T-helper 17 cell (primary cell): Measurements from ENCODE around the gene MRPL17. TPM values are rescaled to one million over a fixed set of nuclear protein-coding genes. Genes with fewer than 3 reads are reported as not detected.

Experiments
- ATAC-seq: fragments of 150-1000 bp; cut with Tn5 transposase; 2 replicates; pipeline ENCODE4 v1.10.0; 2021; ENCODE audit warnings: mild to moderate bottlenecking, moderate library complexity
- DNase-seq, 3 donors: peaks; one replicate each; pipeline versions ENCODE4 v3.0.0 to v3.0.0-alpha.2; 2020 to 2021
- H3K9me3 ChIP-seq: one replicate; pipeline ENCODE4 v1.7.0; 2013; ENCODE audit warnings: low read length, mild to moderate bottlenecking; ENCODE audit not compliant: control insufficient read depth, poor library complexity, severe bottlenecking
- H3K27ac Mint-ChIP-seq: one replicate; pipeline ENCODE4 v1.8.0; 2022; ENCODE audit warnings: mild to moderate bottlenecking, moderate library complexity, mixed read lengths
- H3K27me3 Mint-ChIP-seq: one replicate; pipeline ENCODE4 v1.8.0; 2022; ENCODE audit warnings: mixed read lengths
- H3K36me3 Mint-ChIP-seq: one replicate; pipeline ENCODE4 v1.8.0; 2022; ENCODE audit warnings: low read depth, mixed read lengths
- H3K4me1 Mint-ChIP-seq: one replicate; pipeline ENCODE4 v1.8.0; 2022; ENCODE audit warnings: mild to moderate bottlenecking, mixed read lengths
- H3K4me3 Mint-ChIP-seq: one replicate; pipeline ENCODE4 v1.8.0; 2022; ENCODE audit warnings: mild to moderate bottlenecking, moderate library complexity, mixed read lengths
- total RNA-seq, 4 donors: library from RNA in 2 of 4; stranded (reverse) in 2 of 4; gene quantifications; one replicate each; pipeline ENCODE4 v1.2.3 and lab custom pipeline; 2022 to 2026

The MRPL17 gene
- total RNA-seq, 2 donors from 2014 or later = 10.9 TPM

- peak within 1 kb of the TSS; percentile 92 for H3K4me3 Mint-ChIP-seq
- peak in 2 of 3 donors; percentile 20 to 43 for DNase-seq
- H3K36me3 Mint-ChIP-seq = peaks cover 6% of the 10 kb centered on the region
- peak within 1 kb of the TSS; percentile 48 for H3K27ac Mint-ChIP-seq
- no peaks in the 10 kb centered on the region for H3K9me3 ChIP-seq
- H3K27me3 Mint-ChIP-seq = no peaks in the 10 kb centered on the region
- peaks cover 11% of the 10 kb centered on the region for H3K4me1 Mint-ChIP-seq
- peak; percentile 28 for ATAC-seq
Measured at GRCh38 chr11:6655790-6656583, 27.2 kb downstream of the MRPL17 start, which contains the start of gene DCHS1. Gene DCHS1 (minus strand): TSS chr11:6655809. CDS start chr11:6641613, 14,196 bp downstream.

- DNase-seq = no peak
- ATAC-seq = peak; percentile 62
- Mint-ChIP-seq H3K27ac (peak overlapping the region; percentile 48), H3K4me1 (peaks cover 11% of the 10 kb centered on the region), H3K36me3 (peaks cover 6% of the 10 kb centered on the region), H3K27me3 (no peaks in the 10 kb centered on the region), H3K4me3 (no peak overlapping the region)
- no peaks in the 10 kb centered on the region for H3K9me3 ChIP-seq
Measured at GRCh38 chr11:6655020-6655789, 27.9 kb downstream of the MRPL17 start.

GRCh38 chr11:6654281-6655019, 28.7 kb downstream of the MRPL17 start:
- H3K36me3 Mint-ChIP-seq = peaks cover 6% of the 10 kb centered on the region
- H3K27me3 Mint-ChIP-seq = no peaks in the 10 kb centered on the region
- no peak overlapping the region for H3K27ac Mint-ChIP-seq
- DNase-seq (no peak), ATAC-seq (peak; percentile 17)
- peaks cover 11% of the 10 kb centered on the region for H3K4me1 Mint-ChIP-seq
- H3K4me3 Mint-ChIP-seq = no peak overlapping the region
- H3K9me3 ChIP-seq = no peaks in the 10 kb centered on the region

- Mint-ChIP-seq H3K36me3 (peaks cover 6% of the 10 kb centered on the region), H3K4me1 (peaks cover 11% of the 10 kb centered on the region), H3K27me3 (no peaks in the 10 kb centered on the region), H3K27ac (no peak overlapping the region), H3K4me3 (no peak overlapping the region)
- ATAC-seq (no peak), DNase-seq (no peak)
- H3K9me3 ChIP-seq = no peaks in the 10 kb centered on the region
Measured at GRCh38 chr11:6653656-6654055, 29.5 kb downstream of the MRPL17 start.

- Mint-ChIP-seq H3K27ac (no peak overlapping the region), H3K27me3 (no peaks in the 10 kb centered on the region), H3K36me3 (peaks cover 6% of the 10 kb centered on the region), H3K4me3 (no peak overlapping the region), H3K4me1 (peaks cover 11% of the 10 kb centered on the region)
- no peaks in the 10 kb centered on the region for H3K9me3 ChIP-seq
- no peak for ATAC-seq
- DNase-seq = no peak
Measured at GRCh38 chr11:6653097-6653496, 30.0 kb downstream of the MRPL17 start.

GRCh38 chr11:6652182-6652581, 31.0 kb downstream of the MRPL17 start:
- Mint-ChIP-seq H3K36me3 (peaks cover 6% of the 10 kb centered on the region), H3K4me3 (no peak overlapping the region)
- ATAC-seq = no peak

GRCh38 chr11:6650980-6651379, 32.2 kb downstream of the MRPL17 start:
- H3K4me3 Mint-ChIP-seq = no peak overlapping the region
- ATAC-seq (no peak), DNase-seq (no peak)
- H3K9me3 ChIP-seq = no peaks in the 10 kb centered on the region
- no peak overlapping the region for H3K27ac Mint-ChIP-seq
- H3K27me3 Mint-ChIP-seq = no peaks in the 10 kb centered on the region
- peaks cover 2% of the 10 kb centered on the region for H3K4me1 Mint-ChIP-seq
- peaks cover 1% of the 10 kb centered on the region for H3K36me3 Mint-ChIP-seq

More at GRCh38 chr11:6652182-6652581, 31.0 kb downstream of the MRPL17 start:
- H3K4me1 Mint-ChIP-seq = peaks cover 11% of the 10 kb centered on the region
- H3K27ac Mint-ChIP-seq = no peak overlapping the region
- DNase-seq = no peak
- no peaks in the 10 kb centered on the region for H3K27me3 Mint-ChIP-seq
- H3K9me3 ChIP-seq = no peaks in the 10 kb centered on the region

GRCh38 chr11:6650104-6650503, 33.0 kb downstream of the MRPL17 start:
- Mint-ChIP-seq H3K36me3 (no peaks in the 10 kb centered on the region), H3K4me3 (no peak overlapping the region), H3K27me3 (no peaks in the 10 kb centered on the region), H3K27ac (no peak overlapping the region), H3K4me1 (no peaks in the 10 kb centered on the region)
- ATAC-seq (no peak), DNase-seq (no peak)
- H3K9me3 ChIP-seq = no peaks in the 10 kb centered on the region

- no peaks in the 10 kb centered on the region for H3K4me1 Mint-ChIP-seq
- ATAC-seq (no peak), DNase-seq (no peak)
- H3K36me3 Mint-ChIP-seq = no peaks in the 10 kb centered on the region
- no peaks in the 10 kb centered on the region for H3K9me3 ChIP-seq
- no peaks in the 10 kb centered on the region for H3K27me3 Mint-ChIP-seq
- H3K27ac Mint-ChIP-seq = no peak overlapping the region
- no peak overlapping the region for H3K4me3 Mint-ChIP-seq
Measured at GRCh38 chr11:6648501-6648900, 34.6 kb downstream of the MRPL17 start.

- no peak overlapping the region for H3K27ac Mint-ChIP-seq
- no peaks in the 10 kb centered on the region for H3K27me3 Mint-ChIP-seq
- no peak overlapping the region for H3K4me3 Mint-ChIP-seq
- no peaks in the 10 kb centered on the region for H3K9me3 ChIP-seq
- DNase-seq (no peak), ATAC-seq (no peak)
- no peaks in the 10 kb centered on the region for H3K36me3 Mint-ChIP-seq
- H3K4me1 Mint-ChIP-seq = no peaks in the 10 kb centered on the region
Measured at GRCh38 chr11:6647836-6648235, 35.3 kb downstream of the MRPL17 start.

GRCh38 chr11:6646918-6647679, 36.0 kb downstream of the MRPL17 start:
- Mint-ChIP-seq H3K36me3 (no peaks in the 10 kb centered on the region), H3K4me3 (no peak overlapping the region), H3K27me3 (no peaks in the 10 kb centered on the region), H3K27ac (no peak overlapping the region), H3K4me1 (no peaks in the 10 kb centered on the region)
- DNase-seq (no peak), ATAC-seq (peak; percentile 68)
- no peaks in the 10 kb centered on the region for H3K9me3 ChIP-seq

- ATAC-seq (no peak), DNase-seq (no peak)
- Mint-ChIP-seq H3K27ac (no peak overlapping the region), H3K36me3 (no peaks in the 10 kb centered on the region), H3K27me3 (no peaks in the 10 kb centered on the region), H3K4me3 (no peak overlapping the region), H3K4me1 (no peaks in the 10 kb centered on the region)
- no peaks in the 10 kb centered on the region for H3K9me3 ChIP-seq
Measured at GRCh38 chr11:6646576-6646917, 36.6 kb downstream of the MRPL17 start.
